IMR-90 (cell line): Measurements from ENCODE around the gene DRD2. TPM values are rescaled to one million over a fixed set of nuclear protein-coding genes. Genes with fewer than 3 reads are reported as not detected.

Source experiments
- ATAC-seq: fragments of 200-7000 bp; cut with Tn5 transposase; 2 replicates; pipeline ENCODE4 v1.9.1; 2020; ENCODE audit warnings: low read depth, mild to moderate bottlenecking, moderate library complexity
- BruUV-seq: library from RNA; stranded (reverse); fragments of 400-500 nt; replicated peaks from 2 replicates; lab custom pipeline; 2021; lab: Mats Ljungman, UMichigan
- CTCF ChIA-PET: fragments of 300-600 bp; formaldehyde crosslinking; extraction: SDS; loops from one replicate; lab custom pipeline; 2021; ENCODE audit warnings: antibody characterized with exemption; lab: Yijun Ruan, JAX
- POLR2A ChIA-PET: fragments of 300-600 bp; sonication (Branson Sonifier 250); formaldehyde crosslinking; loops from one replicate; lab custom pipeline; 2022; ENCODE audit warnings: antibody characterized with exemption; ENCODE audit not compliant: unreplicated experiment; lab: Charles Lee
- DNase-seq: peaks from one replicate; pipeline ENCODE4 v3.0.0; 2013
- H2AFZ ChIP-seq: replicated peaks from 2 replicates; pipeline ENCODE3; 2013; ENCODE audit warnings: low read length, mild to moderate bottlenecking; ENCODE audit not compliant: poor library complexity
- H2AK5ac ChIP-seq: 2 replicates; pipeline ENCODE4 v1.6.1; 2013; ENCODE audit warnings: low read depth, low read length, inconsistent platforms
- H2AK9ac ChIP-seq: replicated peaks from 2 replicates; pipeline ENCODE3; 2013; ENCODE audit warnings: mild to moderate bottlenecking, low read depth, low read length, moderate library complexity; ENCODE audit not compliant: poor library complexity
- H2BK120ac ChIP-seq: 2 replicates; pipeline ENCODE4 v1.6.1; 2013; ENCODE audit warnings: low read depth, low read length, inconsistent platforms
- H2BK15ac ChIP-seq: 3 replicates; pipeline ENCODE4 v1.6.1; 2013; ENCODE audit warnings: low read depth, low read length, inconsistent platforms
- H2BK20ac ChIP-seq: 2 replicates; pipeline ENCODE4 v1.6.1; 2013; ENCODE audit warnings: low read depth, mild to moderate bottlenecking, inconsistent platforms, low read length, moderate library complexity
- H2BK5ac ChIP-seq: 2 replicates; pipeline ENCODE4 v1.6.1; 2013; ENCODE audit warnings: mild to moderate bottlenecking, low read depth, low read length, inconsistent platforms; ENCODE audit not compliant: poor library complexity, severe bottlenecking
- H3K14ac ChIP-seq: replicated peaks from 2 replicates; pipeline ENCODE4 v1.6.1; 2013; ENCODE audit warnings: low read depth, low read length, inconsistent platforms
- H3K18ac ChIP-seq: 2 replicates; pipeline ENCODE4 v1.6.1; 2013; ENCODE audit warnings: low read depth, low read length, control low read depth
- H3K23ac ChIP-seq: 2 replicates; pipeline ENCODE4 v1.6.1; 2013; ENCODE audit warnings: low read depth, low read length, inconsistent platforms
- H3K27ac ChIP-seq: 2 replicates; pipeline ENCODE4 v1.5.1; 2013; ENCODE audit warnings: mild to moderate bottlenecking, control low read depth, low read length; ENCODE audit not compliant: insufficient read depth
- H3K27me3 ChIP-seq: 2 replicates; pipeline ENCODE4 v1.6.1; 2013; ENCODE audit warnings: low read length; ENCODE audit not compliant: control insufficient read depth, insufficient read depth
- H3K36me3 ChIP-seq: 2 replicates; pipeline ENCODE4 v1.6.1; 2013; ENCODE audit warnings: low read length, mixed read lengths; ENCODE audit not compliant: control insufficient read depth, insufficient read depth
- H3K4ac ChIP-seq: 2 replicates; pipeline ENCODE4 v1.6.1; 2013; ENCODE audit warnings: low read depth, low read length, inconsistent platforms
- H3K4me1 ChIP-seq: 2 replicates; pipeline ENCODE4 v1.6.1; 2013; ENCODE audit warnings: low read length, mixed read lengths; ENCODE audit not compliant: control insufficient read depth, insufficient read depth
- H3K4me2 ChIP-seq: 2 replicates; pipeline ENCODE4 v1.6.1; 2013; ENCODE audit warnings: low read depth, mild to moderate bottlenecking, control low read depth, low read length, moderate library complexity
- H3K4me3 ChIP-seq: 2 replicates; pipeline ENCODE4 v1.5.1; 2013; ENCODE audit warnings: low read depth, mild to moderate bottlenecking, control low read depth, low read length, moderate library complexity; ENCODE audit not compliant: insufficient read depth
- H3K56ac ChIP-seq: 2 replicates; pipeline ENCODE4 v1.6.1; 2013; ENCODE audit warnings: low read length, inconsistent platforms; ENCODE audit not compliant: insufficient read depth; ENCODE audit errors: extremely low read depth
- H3K79me1 ChIP-seq, 2 experiments: 2 replicates each; pipeline ENCODE4 v1.6.1; 2013; ENCODE audit warnings: low read length in 2 of 2, inconsistent platforms in 1 of 2, low read depth in 1 of 2
- H3K9ac ChIP-seq: 2 replicates; pipeline ENCODE4 v1.6.1; 2013; ENCODE audit warnings: low read depth, low read length, control low read depth
- H3K9me1 ChIP-seq: 2 replicates; pipeline ENCODE4 v1.6.1; 2013; ENCODE audit warnings: low read length, inconsistent platforms; ENCODE audit not compliant: insufficient read depth
- H3K9me3 ChIP-seq: 2 replicates; pipeline ENCODE4 v1.6.1; 2013; ENCODE audit warnings: low read length; ENCODE audit not compliant: control insufficient read depth, insufficient read depth
- H4K20me1 ChIP-seq: 2 replicates; pipeline ENCODE4 v1.6.1; 2013; ENCODE audit warnings: low read length, inconsistent platforms; ENCODE audit not compliant: insufficient read depth
- H4K5ac ChIP-seq: 2 replicates; pipeline ENCODE4 v1.6.1; 2013; ENCODE audit warnings: mild to moderate bottlenecking, low read depth, low read length, control low read depth
- H4K8ac ChIP-seq, 2 experiments: 2 replicates each; pipeline ENCODE4 v1.6.1; 2013; ENCODE audit warnings: low read depth in 2 of 2, low read length in 2 of 2, control low read depth in 1 of 2, inconsistent platforms in 1 of 2
- H4K91ac ChIP-seq: 2 replicates; pipeline ENCODE4 v1.6.1; 2013; ENCODE audit warnings: low read depth, low read length, inconsistent platforms; ENCODE audit not compliant: insufficient read depth
- CHD1 ChIP-seq: IDR thresholded peaks from 2 replicates; pipeline ENCODE4 v1.6.1; 2012; ENCODE audit warnings: low read depth, low read length, improper control_type of control experiment
- CTCF ChIP-seq: conservative IDR thresholded peaks from 2 replicates; pipeline ENCODE4 v1.5.1; 2012; ENCODE audit warnings: mild to moderate bottlenecking, low read depth, low read length, improper control_type of control experiment
- RFX5 ChIP-seq: IDR thresholded peaks from 2 replicates; pipeline ENCODE4 v1.8.0; 2012; ENCODE audit warnings: low read depth, mild to moderate bottlenecking, low read length, moderate library complexity
- WGBS, 2 experiments: methylation state at CpG; one replicate each; pipeline versions ENCODE4 v1.1.5 to v1.1.7; 2013; ENCODE audit warnings: missing lambda C conversion rate in 2 of 2; ENCODE audit not compliant: insufficient read length in 1 of 2; ENCODE audit errors: extremely low coverage in 2 of 2; 5-methylcytosine and 5-hydroxymethylcytosine counted together
- dilution Hi-C: fragments of 300-500 bp; cut with HindIII; formaldehyde crosslinking; loops from one replicate; pipeline ENCODE4 v1.14.3; 2018; ENCODE audit warnings: low sequenced_read_pairs; ENCODE audit not compliant: unreplicated experiment
- in situ Hi-C: fragments of 300-500 bp; cut with MboI; formaldehyde crosslinking; loops from 3 replicates; pipeline ENCODE4 v1.14.3; 2019; ENCODE audit warnings: low sequenced_read_pairs, inconsistent platforms, mixed read lengths
- intact Hi-C: fragments of 100-400 bp; cut with micrococcal nuclease; formaldehyde crosslinking; loops from 2 replicates; pipeline ENCODE4 v1.10.0; 2022
- polyA plus RNA-seq, 3 experiments: library from polyadenylated mRNA; depleted of rRNA; stranded (reverse); fragments of >200 nt; gene quantifications; 2 replicates each; pipeline ENCODE4 v1.2.3, GENCODE V29; 2012; ENCODE audit warnings: low replicate concordance in 1 of 3
- total RNA-seq: library from RNA; depleted of rRNA; stranded (reverse); fragments of >200 nt; gene quantifications from 2 replicates; pipeline ENCODE4 v1.2.3, GENCODE V29; 2012

DRD2 gene
- total and polyA plus RNA-seq, 2 of the 4 experiments (the other 2 are of a cell fraction) = not detected

GRCh38 chr11:113440816-113441215 lies 34.4 kb downstream of the DRD2 start:
- dilution Hi-C loops (no loop called here), intact Hi-C loops (no loop called here), in situ Hi-C loops (no loop called here)
- ATAC-seq (no peak), DNase-seq (no peak)
- Histone ChIP-seq H3K23ac (no peak overlapping the region), H2BK5ac (no peak overlapping the region), H3K18ac (no peak overlapping the region), H3K79me1 (no peaks in the 10 kb centered on the region), H4K20me1 (no peaks in the 10 kb centered on the region), H3K9ac (no peak overlapping the region), H3K4ac (no peak overlapping the region), H3K36me3 (no peaks in the 10 kb centered on the region), H3K27ac (no peak overlapping the region), H2AFZ (no peak overlapping the region), H2BK20ac (no peak overlapping the region), H2AK5ac (no peak overlapping the region), H2BK120ac (no peak overlapping the region), H2BK15ac (no peak overlapping the region), H3K4me3 (no peak overlapping the region), H3K27me3 (peaks cover 2% of the 10 kb centered on the region; the same call in 1 of the 2 replicates), H3K9me1 (no peaks in the 10 kb centered on the region), H4K5ac (no peak overlapping the region), H2AK9ac (no peak overlapping the region), H3K56ac (no peak overlapping the region), H3K4me2 (no peak overlapping the region), H3K14ac (no peak overlapping the region), H4K8ac (no peak overlapping the region), H3K4me1 (no peaks in the 10 kb centered on the region), H4K91ac (no peak overlapping the region), H3K9me3 (no peaks in the 10 kb centered on the region)
- ChIA-PET CTCF (no interaction called here), POLR2A (no interaction called here)
- WGBS, 2 experiments = no CpG with 5 or more reads among the region's 2 CpGs
- no peak for TF ChIP-seq RFX5
- no peak for TF ChIP-seq CTCF
- no peak for TF ChIP-seq CHD1
- no TSS peak for BruUV-seq
